HUDEP-2 (cell line): ENCODE data around the gene TOMM40L.

Experiments
- DNase-seq, 76 experiments: peaks; one replicate each; lab custom pipeline; 2025; ENCODE audit not compliant: unreplicated experiment in 76 of 76; lab: John Stamatoyannopoulos, UW

Gene TOMM40L

GRCh38 chr1:161196521-161197451 is 29.1 kb upstream of the TOMM40L start:
- DNase-seq, result no peak

DNA sequence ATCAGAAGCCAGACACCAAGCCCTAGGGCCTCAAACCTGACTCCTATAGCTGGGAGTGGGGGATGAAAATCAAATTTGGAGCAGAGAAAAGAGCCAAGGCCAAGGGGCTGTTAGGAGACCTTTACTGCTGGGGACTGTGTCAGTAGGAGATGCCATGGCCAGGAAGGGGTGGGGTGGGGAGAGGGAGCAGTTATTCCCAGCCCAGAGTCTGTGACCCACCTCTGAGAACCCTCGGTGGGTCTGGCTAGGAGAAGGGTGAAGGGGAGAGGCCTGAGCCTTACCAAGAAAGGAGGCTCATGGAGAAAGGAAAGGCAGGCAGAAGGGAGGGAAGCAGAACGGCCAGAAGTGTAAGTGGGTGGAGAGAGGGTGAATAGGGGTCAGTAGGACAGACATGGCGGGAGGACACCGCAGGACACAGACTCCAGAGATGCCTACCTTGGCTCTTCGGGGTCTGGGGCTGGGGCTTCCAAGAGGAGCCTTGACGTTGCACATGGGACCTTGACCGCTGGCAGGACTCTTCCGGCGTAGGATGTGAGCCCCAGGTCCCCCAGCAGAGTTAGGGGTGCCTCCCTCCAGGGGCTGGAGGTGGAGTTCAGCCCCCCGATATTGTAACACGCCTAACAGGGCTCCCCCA is 28.2 kb upstream of the TOMM40L start:
- no peak for DNase-seq

GRCh38 chr1:161198194-161198896 is 27.5 kb upstream of the TOMM40L start:
- peak in 15 of 76 experiments; percentile 6 to 57 (median 21) for DNase-seq

- DNase-seq, result no peak
Observed at GRCh38 chr1:161198897-161199431, 26.9 kb upstream of the TOMM40L start, which contains the start of gene ADAMTS4. Gene ADAMTS4, minus strand, starts transcription at chr1:161199054. Its CDS starts 427 bp downstream, at chr1:161198627.

GRCh38 chr1:161199506-161200139 is 26.2 kb upstream of the TOMM40L start:
- DNase-seq, result no peak

- DNase-seq, result no peak
Observed at GRCh38 chr1:161200421-161200991, 25.4 kb upstream of the TOMM40L start.

DNA sequence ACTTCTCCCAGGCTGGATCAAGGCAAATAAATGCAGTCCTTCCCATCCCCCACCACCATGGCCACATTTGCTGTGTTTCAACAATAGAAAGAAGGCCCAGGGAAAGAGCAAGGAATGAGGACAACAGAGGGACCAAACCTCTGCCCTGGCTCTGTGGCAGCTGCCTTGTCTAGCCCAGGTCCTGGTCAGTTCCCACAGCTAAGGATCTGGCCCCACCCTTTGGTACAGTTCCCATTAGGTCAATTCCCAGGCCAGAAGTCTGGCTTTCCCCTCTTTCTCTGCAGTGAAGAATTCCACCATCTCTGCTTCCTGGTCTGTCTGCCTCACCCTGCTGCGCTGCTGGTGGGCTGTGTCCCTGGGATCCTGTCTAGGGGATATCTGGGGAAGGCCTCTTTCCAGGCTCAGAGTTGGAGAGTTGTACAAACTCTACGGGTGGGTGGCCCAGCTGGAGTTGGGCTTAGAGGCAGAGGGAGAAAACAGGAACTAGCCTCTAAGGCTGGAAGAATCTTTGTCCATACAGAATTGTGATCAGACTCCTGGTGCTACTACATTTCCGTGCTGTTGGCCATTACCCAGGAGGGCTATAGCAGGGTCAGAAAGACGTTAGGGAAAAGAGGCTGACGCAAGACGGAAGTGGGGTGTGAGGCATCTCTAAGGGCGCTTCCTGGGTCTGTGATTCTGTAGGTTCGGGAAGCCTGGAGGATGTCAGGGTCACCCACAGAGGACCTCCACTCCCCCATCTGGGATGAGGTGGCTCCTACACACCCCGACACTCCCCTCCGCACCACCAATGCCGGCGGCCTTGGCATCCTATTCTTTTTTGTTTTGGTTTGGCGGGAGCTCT is 24.6 kb upstream of the TOMM40L start:
- DNase-seq, result peak in 2 of 76 experiments; percentile 7 to 17

DNA sequence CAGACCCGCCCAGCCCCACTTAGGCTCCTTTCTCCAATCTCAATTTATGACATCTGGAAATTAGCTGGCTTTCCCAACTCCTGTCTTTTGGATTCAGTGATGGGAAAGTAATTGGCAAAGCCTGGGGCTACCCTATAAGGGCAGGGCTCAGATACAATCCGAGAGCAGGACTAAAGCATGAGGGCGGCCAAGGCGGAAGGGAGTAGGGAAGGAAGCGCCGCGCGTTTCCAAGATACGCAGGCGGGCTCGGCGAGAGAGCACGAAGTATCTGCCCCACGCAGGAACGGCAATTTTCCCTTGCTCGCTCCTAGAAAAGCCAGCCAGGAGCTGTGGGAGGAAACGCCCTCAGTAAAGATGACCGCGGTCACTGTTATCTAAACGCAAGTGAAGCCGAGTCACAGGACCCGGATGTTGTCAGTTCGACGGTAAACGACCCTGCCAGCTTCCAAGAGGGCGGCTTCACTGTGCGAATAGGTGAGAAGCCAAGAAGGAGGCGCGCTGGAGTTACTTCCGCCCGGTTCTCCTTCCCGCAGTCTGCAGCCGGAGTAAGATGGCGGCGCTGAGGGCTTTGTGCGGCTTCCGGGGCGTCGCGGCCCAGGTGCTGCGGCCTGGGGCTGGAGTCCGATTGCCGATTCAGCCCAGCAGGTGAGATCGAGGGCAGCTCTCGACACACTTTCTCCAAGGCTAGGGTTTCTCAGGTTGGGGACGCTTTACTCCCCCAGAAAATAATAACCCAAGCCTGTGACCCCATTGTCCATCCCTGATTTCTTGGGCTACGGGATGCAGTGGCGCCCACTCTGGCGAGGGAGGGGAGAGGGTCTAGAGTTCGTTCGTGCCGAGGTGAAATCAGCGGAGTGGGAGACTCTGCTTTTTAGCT is 23.8 kb upstream of the TOMM40L start, which contains the start of gene NDUFS2:
NDUFS2 (plus strand) TSS at position 532 of the 877 bp plus-strand sequence; CDS start at position 551, 19 bp downstream.
- DNase-seq, result peak in 75 of 76 experiments; percentile 40 to 98 (median 94)

GRCh38 chr1:161206411-161207140 is 19.3 kb upstream of the TOMM40L start:
- DNase-seq, result no peak

DNA sequence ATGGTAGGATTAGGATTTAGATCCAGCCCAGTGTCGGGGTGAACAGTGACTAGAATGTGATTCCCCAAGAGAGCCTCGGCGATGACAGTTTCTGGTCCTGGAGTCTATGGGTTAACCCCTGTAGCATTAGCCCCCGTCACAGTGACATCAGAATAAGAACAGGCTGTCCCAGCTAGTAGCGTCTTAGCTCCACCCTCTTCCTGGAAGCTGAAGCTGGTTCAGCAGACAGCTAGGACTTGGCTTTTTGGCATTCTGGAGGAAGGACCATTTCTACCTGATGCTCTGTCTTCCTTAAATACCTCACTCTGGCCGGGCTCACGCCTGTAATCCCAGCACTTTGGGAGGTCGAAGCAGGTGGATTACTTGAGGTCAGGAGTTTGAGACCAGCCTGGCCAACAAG is 18.7 kb upstream of the TOMM40L start:
- DNase-seq, result no peak

DNA sequence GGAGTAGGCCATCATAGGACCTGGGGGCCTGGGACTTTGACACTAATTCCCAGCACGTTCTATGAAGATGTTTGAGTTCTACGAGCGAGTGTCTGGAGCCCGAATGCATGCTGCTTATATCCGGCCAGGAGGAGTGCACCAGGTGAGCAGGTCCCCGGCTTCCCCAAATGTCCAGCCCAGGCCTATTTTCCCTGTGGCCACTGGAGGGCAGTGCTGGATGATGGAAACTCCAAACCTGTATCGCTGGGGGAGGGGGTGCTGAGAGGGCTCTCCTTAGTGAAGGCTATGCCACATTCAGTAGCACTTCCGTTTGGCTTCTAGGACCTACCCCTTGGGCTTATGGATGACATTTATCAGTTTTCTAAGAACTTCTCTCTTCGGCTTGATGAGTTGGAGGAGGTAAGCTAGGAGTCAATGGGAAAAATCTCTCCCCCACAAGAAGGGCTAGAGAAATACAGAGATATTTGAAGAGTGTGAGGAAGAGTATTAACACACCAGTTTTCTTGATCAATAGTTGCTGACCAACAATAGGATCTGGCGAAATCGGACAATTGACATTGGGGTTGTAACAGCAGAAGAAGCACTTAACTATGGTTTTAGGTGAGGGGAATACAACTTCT is 16.0 kb upstream of the TOMM40L start:
- DNase-seq, result peak in 58 of 76 experiments; percentile 6 to 74 (median 47)

- no peak for DNase-seq
Observed at GRCh38 chr1:161214369-161214768, 11.5 kb upstream of the TOMM40L start.

DNA sequence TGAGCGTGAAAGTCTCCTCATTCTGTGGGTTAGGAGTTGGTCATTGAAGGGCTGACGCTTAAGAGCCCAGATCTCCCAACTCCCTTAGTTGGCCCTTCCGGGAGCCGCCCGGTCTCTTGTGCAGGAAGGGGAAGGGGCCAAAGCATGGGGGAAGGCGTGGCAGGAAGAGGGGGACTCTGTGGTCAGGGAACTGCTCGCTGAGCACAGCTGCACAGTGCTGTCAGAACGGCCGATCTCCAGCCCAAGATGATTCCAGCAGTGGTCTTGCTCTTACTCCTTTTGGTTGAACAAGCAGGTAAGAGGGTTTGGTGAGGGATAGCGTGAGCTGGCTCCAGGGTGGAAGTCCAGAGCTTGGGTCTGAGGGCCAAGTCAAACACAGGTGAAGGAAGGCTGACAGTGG is 10.8 kb upstream of the TOMM40L start, which contains the start of gene FCER1G:
FCER1G (plus strand) TSS at position 220 of the 400 bp plus-strand sequence; CDS start at position 247, 27 bp downstream.
- DNase-seq, result no peak

DNA sequence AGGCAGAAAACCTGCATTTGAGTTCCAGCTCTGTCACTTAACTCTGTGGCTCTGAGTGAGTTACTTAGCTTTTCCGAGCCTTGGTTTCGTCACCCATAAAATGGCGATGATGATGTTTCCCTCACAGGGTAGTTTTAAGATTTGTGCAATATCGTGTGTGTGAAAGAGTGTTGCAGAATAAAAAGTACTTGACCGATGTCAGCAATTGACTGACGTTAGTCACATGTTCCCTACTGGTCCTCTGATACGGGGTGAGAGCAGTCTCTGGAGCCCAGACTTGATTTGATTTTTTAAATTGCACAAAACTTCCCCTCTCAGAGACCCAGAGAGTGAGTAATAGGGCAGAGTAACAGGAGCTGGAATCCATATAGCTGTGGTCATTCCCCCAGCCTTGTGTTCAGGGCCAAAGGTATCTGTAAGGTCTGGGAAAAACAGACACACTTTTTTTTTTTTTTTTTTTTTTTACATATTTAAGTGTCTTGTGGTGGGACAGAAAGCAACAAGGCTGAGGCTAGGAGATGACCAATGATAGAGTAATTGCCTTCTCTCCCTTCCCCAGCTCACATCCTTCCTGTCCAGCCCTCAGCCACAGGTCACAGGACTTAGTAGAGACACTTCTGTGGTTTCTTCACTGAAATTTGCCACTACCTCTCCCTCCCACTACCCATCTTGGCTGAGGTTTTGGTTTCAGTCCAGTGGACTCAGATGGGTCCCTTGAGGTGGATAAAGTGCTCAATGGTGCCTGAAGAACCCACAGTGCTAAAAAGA is 8.7 kb upstream of the TOMM40L start:
- no peak for DNase-seq

- no peak for DNase-seq
Observed at GRCh38 chr1:161217831-161218230, 8.0 kb upstream of the TOMM40L start.
